DMS53 treated with DMSO at 0.1 percent for 48 hours (cell line): ENCODE measurements around the gene CFL2.
A peak's percentile ranks its signal among the peaks of the same experiment; 100 is the strongest.

Source experiments
- DNase-seq: peaks from one replicate; lab custom pipeline; 2025; ENCODE audit not compliant: unreplicated experiment; lab: John Stamatoyannopoulos, UW

The CFL2 gene

GRCh38 chr14:34676516-34677211 lies 37.7 kb downstream of the CFL2 start:
- peak; percentile 41 for DNase-seq

- no peak for DNase-seq
These were observed 40.7 kb downstream of the CFL2 start for GRCh38 chr14:34673702-34674101.

- no peak for DNase-seq
These were observed 42.7 kb downstream of the CFL2 start for GRCh38 chr14:34671716-34672115.

GRCh38 chr14:34668111-34668510 lies 46.3 kb downstream of the CFL2 start:
- DNase-seq = no peak

GRCh38 chr14:34667007-34667406 lies 47.4 kb downstream of the CFL2 start:
- no peak for DNase-seq

- no peak for DNase-seq
These were observed 48.5 kb downstream of the CFL2 start for GRCh38 chr14:34665785-34666435.

GRCh38 chr14:34662561-34663088 lies 51.8 kb downstream of the CFL2 start:
- DNase-seq = no peak

- no peak for DNase-seq
These were observed 53.6 kb downstream of the CFL2 start for GRCh38 chr14:34660796-34661195.
